LNCaP clone FGC (cell line): ENCODE data around the gene ABCB11.
"Not testable (repeated sequence)": the region's sequence is repeated elsewhere in the genome, so short reads cannot be mapped to it uniquely, and the experiment has no call there.

Experiments
- DNase-seq: peaks from one replicate; pipeline ENCODE4 v3.0.0-alpha.2; 2011; ENCODE audit warnings: low read depth
- H3K4me3 ChIP-seq: 2 replicates; pipeline ENCODE4 v1.5.1; 2011; ENCODE audit warnings: mild to moderate bottlenecking, low read depth, low read length, control low read depth
- CTCF ChIP-seq: IDR thresholded peaks from 2 replicates; pipeline ENCODE4 v1.5.1; 2012; ENCODE audit warnings: mild to moderate bottlenecking; ENCODE audit not compliant: control insufficient read depth, insufficient read depth; ENCODE audit errors: extremely low read depth

The ABCB11 gene

DNA sequence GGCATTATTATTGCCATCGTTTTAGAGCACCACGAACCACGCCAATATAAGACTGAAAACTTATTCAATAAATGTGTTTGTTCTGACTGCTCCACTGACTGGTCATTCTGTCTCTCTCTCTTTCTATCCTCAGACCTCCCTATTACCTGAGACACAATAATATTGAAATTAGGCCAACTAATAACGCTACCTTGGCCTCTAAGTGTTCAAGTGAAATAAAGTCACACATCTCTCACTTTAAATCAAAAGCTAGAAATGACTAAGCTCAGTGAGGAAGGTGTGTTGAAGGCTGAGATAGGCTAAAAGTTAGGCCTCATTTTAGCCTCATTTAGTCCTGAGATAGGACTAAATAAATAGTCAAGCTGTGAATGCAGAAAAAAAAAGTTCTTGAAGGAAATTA, 91.2 kb downstream of the ABCB11 start:
- no peak for TF ChIP-seq CTCF
- H3K4me3 ChIP-seq: no peak overlapping the region

DNA sequence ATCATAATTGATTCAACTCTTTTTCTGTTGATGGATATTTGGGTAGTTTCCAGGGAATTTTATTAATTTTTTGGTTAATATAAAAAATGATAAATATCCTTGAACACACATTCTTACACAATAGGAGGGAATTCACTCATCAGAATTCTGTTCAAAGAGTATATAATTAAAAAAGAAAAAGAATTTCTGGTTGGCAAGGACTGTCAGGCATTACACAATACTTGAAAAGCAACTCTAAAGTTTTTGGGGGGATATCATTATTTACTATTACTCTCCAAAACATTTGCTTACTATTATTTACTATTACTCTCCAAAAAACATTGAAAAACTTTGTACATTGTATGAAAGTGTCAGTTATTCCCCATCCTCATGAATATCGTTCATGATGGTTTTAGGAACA, 92.1 kb downstream of the ABCB11 start:
- no peak for TF ChIP-seq CTCF
- DNase-seq: no peak
- no peak overlapping the region for H3K4me3 ChIP-seq

More for the DNA sequence above, 91.2 kb downstream of the ABCB11 start:
- no peak for DNase-seq

DNA sequence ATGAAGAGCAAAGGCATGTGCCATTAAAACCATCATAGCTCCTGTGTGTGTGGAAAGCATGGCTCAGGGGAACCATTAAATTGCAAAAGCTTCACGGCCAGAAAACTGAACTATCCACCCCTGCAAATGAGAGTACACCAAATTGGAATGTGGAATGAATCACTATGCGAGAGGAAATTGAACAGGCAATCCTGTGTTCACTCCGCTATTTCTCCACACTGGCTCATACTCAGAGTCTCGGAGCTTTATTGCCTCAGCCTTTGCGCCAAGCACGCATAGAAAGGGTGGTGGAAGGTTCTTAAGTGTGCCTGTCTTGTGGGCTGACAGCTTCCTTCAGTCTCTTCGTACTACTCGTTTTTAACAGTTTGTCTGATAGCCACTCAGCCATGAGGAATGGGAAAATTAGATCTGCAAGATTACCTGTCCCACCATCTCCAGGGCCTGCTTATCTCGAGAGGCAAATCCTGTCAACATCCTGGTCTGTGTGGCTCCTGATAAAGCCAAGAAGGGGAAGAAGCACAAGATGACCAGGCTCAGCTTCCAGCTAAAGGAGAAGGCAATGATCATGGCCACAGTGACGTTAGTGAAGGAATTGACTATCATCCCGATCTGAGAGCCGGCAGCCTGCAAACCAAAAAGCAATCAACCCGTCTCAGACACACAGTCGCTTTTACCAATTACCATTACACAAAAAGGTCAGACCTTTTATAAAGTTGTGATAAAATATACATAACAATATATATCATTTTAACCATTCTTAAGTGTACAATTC, 95.1 kb downstream of the ABCB11 start:
- no peak for DNase-seq
- no peak for TF ChIP-seq CTCF
- H3K4me3 ChIP-seq: no peak overlapping the region

- H3K4me3 ChIP-seq: no peak overlapping the region
- no peak for TF ChIP-seq CTCF
- DNase-seq: no peak
Observed at GRCh38 chr2:168934826-168935225, 96.3 kb downstream of the ABCB11 start.

DNA sequence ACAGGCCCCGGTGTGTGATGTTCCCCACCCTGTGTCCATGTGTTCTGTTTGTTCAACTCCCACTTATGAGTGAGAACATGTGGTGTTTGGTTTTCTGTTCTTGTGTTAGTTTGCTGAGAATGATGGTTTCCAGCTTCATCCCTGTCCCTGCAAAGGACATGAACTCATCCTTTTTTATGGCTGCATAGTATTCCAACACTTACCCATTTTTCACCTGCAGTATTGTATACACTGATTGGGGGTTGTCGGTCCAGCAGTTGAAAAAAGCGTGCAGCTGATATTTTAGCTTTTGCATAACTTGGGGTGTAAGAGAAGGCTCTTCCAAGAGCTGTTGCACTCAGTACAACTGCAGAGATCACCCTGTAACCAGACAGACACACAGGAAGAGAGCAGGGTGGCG, 99.0 kb downstream of the ABCB11 start:
- DNase-seq, H3K4me3 ChIP-seq: not testable (repeated sequence)

DNA sequence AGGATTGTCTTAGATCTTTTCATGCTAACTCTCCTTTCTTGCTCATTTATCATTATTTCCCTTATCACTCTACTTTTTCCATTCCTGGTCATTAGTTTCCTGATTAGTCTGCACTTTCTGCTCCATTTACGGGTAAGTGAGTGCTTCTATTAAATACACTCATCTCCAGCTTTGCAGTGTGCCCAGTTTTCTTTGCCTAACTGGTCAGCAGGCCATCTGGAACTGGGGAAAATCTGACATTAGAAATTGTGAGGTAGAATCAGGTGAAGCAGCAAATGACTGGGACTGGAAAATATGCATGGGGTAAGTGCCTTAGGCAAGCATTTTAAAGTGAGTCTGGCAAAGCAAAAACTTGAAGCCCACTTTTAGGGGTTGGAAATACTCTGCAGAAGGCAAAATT, 100.9 kb downstream of the ABCB11 start:
- no peak for DNase-seq
- TF ChIP-seq CTCF: no peak
- no peak overlapping the region for H3K4me3 ChIP-seq

DNA sequence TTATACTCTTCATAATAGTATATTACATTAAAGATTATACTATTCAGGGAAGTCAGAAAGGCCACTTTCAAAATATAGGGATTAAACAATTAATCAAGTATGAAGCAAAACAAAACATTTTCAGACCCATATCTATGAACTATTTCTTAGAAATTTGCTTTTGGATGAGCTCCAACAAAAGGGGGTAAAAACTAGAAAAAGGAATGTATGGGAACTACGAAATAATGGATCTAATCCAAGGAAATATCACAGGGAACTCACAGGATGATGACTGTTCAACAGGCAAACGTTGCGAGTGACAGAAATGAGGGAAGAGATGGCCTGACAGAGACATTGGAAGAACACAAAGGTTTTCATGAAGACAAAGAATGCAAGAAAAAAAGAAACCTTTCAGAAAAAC, 102.1 kb downstream of the ABCB11 start:
- no peak for TF ChIP-seq CTCF
- DNase-seq: no peak
- no peak overlapping the region for H3K4me3 ChIP-seq
